Measurements from ENCODE around the gene EFTUD2. TPM values are rescaled to one million over a fixed set of nuclear protein-coding genes. Genes with fewer than 3 reads are reported as not detected.

Gene EFTUD2
- total RNA-seq, 2 experiments from 2014 or later = 207 to 208 TPM

DNA sequence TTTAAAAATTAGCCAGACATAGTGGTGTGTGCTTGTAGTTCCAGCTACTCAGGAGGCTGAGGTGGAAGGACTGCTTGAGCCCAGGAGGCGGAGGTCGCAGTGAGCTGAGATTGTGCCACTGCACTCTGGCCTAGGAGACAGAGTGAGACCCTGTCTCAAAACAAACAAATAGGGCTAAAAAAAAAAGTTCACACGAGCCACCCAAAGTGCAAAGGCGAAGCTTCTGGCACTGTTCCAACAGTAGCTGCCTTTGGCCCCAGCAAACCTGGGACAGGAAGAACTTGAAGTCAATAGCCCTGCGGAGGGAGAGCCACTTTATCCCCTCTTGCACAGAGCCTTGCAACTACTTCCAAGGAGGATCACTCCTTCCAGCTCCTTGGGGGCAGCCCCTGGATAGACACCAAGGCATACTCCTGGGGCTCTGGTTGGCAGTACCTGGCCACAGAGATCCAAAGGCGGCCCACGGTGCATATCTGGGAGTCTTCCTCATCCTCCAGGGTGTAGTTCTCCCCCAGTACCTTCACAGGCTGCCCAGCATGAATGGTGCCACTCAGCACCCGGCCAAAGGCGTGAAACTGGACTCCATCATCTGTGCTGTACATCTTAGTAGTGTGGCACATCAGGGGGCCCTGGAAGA is 36.8 kb downstream of the EFTUD2 start:
- intact Hi-C loops (cut with micrococcal nuclease) = no loop called here
- H3K36me3 Mint-ChIP-seq (ENCODE audit: low read depth) = peaks cover 36% of the 10 kb centered on the region
- POLR2A ChIA-PET = no interaction called here

DNA sequence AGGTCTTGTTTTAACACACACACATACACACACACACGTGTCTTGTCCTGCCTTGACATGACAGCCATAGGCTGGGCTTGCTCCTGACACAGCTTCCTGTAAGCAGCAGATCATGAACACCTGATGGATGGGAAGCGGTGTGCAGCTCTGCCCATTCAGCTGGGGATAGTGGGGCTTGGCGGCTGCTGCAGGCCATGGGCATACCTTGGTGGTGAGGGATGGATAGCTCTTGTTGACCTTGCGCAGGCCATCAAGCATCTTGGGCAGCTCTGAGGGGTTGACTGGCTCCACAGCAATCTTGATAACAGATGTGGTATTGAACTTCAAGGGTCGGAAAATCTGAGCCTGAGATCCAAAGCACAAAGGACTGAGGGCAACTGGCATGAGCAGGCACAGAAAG is 39.5 kb downstream of the EFTUD2 start:
- Mint-ChIP-seq H3K9me3 (no peaks in the 10 kb centered on the region), H3K36me3 (ENCODE audit: low read depth) (peaks cover 47% of the 10 kb centered on the region), H3K4me1 (ENCODE audit: low read depth) (no peaks in the 10 kb centered on the region), H3K27me3 (no peaks in the 10 kb centered on the region), H3K27ac (no peak overlapping the region), H3K4me3 (no peak overlapping the region)
- DNase-seq (no peak), ATAC-seq (no peak)
- ChIA-PET POLR2A (no interaction called here), CTCF (interaction anchor here (1.3 kb wide), 1 partner anchor 78 kb away, joined by 3 read pairs; no protein-coding TSS in a partner anchor)
- TF ChIP-seq, protein P1, sequence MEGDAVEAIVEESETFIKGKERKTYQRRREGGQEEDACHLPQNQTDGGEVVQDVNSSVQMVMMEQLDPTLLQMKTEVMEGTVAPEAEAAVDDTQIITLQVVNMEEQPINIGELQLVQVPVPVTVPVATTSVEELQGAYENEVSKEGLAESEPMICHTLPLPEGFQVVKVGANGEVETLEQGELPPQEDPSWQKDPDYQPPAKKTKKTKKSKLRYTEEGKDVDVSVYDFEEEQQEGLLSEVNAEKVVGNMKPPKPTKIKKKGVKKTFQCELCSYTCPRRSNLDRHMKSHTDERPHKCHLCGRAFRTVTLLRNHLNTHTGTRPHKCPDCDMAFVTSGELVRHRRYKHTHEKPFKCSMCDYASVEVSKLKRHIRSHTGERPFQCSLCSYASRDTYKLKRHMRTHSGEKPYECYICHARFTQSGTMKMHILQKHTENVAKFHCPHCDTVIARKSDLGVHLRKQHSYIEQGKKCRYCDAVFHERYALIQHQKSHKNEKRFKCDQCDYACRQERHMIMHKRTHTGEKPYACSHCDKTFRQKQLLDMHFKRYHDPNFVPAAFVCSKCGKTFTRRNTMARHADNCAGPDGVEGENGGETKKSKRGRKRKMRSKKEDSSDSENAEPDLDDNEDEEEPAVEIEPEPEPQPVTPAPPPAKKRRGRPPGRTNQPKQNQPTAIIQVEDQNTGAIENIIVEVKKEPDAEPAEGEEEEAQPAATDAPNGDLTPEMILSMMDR (IDR thresholded peaks at IDR 0.05) = no peak
- intact Hi-C loops (cut with micrococcal nuclease) = no loop called here

More for the DNA sequence above, 36.8 kb downstream of the EFTUD2 start:
- H3K4me1 Mint-ChIP-seq (ENCODE audit: low read depth) = no peaks in the 10 kb centered on the region
- no peak for ATAC-seq
- DNase-seq = no peak
- H3K9me3 Mint-ChIP-seq = no peaks in the 10 kb centered on the region
- no peak overlapping the region for H3K27ac Mint-ChIP-seq
- no peak overlapping the region for H3K4me3 Mint-ChIP-seq
- CTCF ChIA-PET = interaction anchor here (1.3 to 10.7 kb wide), 3 partner anchors 31 to 160 kb away, joined by 5 to 205 read pairs (median 5); no protein-coding TSS in a partner anchor
- no peaks in the 10 kb centered on the region for H3K27me3 Mint-ChIP-seq
- TF ChIP-seq, protein P1 (IDR thresholded peaks at IDR 0.05) = no peak

DNA sequence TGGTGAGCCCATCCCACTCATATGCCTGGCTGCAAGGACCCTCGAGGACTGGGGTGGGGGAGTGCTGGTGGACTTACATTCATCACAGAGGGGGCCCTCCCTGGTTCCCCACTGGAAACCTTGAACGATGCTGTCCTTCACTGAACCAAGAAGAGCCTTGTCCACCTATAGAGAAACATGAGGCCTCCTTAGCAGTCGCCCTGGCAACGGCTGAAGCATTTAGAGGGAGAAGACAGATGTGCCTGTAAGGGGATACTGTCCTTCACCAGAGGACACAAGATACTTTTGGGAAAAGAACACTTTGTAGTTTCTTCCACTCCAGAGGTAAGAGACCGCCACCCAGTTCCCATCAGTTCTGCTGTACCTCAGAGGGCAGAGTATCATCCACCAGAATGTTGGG is 45.1 kb downstream of the EFTUD2 start:
- Mint-ChIP-seq H3K4me1 (ENCODE audit: low read depth) (no peaks in the 10 kb centered on the region), H3K9me3 (no peaks in the 10 kb centered on the region), H3K36me3 (ENCODE audit: low read depth) (peaks cover 47% of the 10 kb centered on the region), H3K27me3 (no peaks in the 10 kb centered on the region), H3K27ac (no peak overlapping the region), H3K4me3 (no peak overlapping the region)
- ChIA-PET CTCF (interaction anchor here (1.2 kb wide), 1 partner anchor 12 kb away, joined by 3 read pairs; no protein-coding TSS in a partner anchor), POLR2A (no interaction called here)
- DNase-seq (no peak), ATAC-seq (no peak)
- TF ChIP-seq, protein P1 (IDR thresholded peaks at IDR 0.05) = no peak
- intact Hi-C loops (cut with micrococcal nuclease) = no loop called here

DNA sequence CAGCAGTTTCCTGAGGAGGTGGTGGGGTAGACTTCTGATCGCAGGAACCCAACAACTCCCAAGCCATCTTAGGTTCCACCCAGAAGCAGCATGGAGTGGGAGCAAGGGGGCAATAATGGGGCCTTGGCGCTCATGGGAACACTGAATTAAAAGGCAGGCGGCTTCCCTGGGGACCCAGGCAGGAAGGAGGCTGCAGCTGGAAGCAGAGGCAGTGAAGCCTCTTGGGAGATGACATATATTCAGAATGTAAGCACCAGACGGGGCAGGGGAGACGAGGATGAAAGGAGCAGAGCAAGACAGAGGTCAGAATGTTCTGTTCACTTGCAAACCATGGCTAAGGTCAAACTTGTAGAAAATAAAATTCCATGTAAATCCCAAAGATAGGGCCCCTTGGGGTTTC is 48.6 kb downstream of the EFTUD2 start:
- H3K4me3 Mint-ChIP-seq = no peak overlapping the region
- CTCF ChIA-PET = interaction anchor here (0.7 to 1.0 kb wide), 3 partner anchors 24 to 76 kb away, joined by 3 read pairs; no protein-coding TSS in a partner anchor

DNA sequence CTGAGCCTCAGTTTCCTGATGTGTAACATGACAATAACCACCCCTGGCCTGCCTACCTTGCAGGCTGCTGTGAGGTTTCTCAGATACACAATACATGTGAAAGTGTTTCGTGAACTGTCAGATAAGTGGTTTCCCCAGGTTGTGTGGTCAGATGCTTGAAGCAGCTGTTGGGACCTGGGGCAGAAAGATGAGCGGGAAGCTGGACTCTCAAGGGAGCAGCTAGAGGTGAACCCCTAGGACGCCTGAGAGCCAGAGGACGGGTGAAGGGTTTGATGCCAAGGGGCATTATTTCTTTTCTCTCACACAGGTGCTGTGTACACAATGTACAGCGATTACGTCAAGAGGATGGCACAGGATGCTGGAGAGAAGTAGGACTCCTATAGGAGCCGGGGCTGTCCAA is 49.2 kb downstream of the EFTUD2 start:
- DNase-seq = no peak
- CTCF ChIA-PET = interaction anchor here (1.0 kb wide), 2 partner anchors 23 to 76 kb away, joined by 3 read pairs; no protein-coding TSS in a partner anchor
- Mint-ChIP-seq H3K27ac (no peak overlapping the region), H3K4me1 (ENCODE audit: low read depth) (no peaks in the 10 kb centered on the region), H3K27me3 (no peaks in the 10 kb centered on the region), H3K4me3 (no peak overlapping the region), H3K36me3 (ENCODE audit: low read depth) (peaks cover 30% of the 10 kb centered on the region), H3K9me3 (no peaks in the 10 kb centered on the region)
- TF ChIP-seq, protein P1 (IDR thresholded peaks at IDR 0.05) = no peak
- ATAC-seq = no peak
- intact Hi-C loops (cut with micrococcal nuclease) = no loop called here
- POLR2A ChIA-PET = no interaction called here

More for the DNA sequence above, 48.6 kb downstream of the EFTUD2 start:
- POLR2A ChIA-PET = no interaction called here
- no peaks in the 10 kb centered on the region for H3K9me3 Mint-ChIP-seq
- DNase-seq = no peak
- H3K4me1 Mint-ChIP-seq (ENCODE audit: low read depth) = no peaks in the 10 kb centered on the region
- no peak for ATAC-seq
- TF ChIP-seq, protein P1 (IDR thresholded peaks at IDR 0.05) = no peak
- no peaks in the 10 kb centered on the region for H3K27me3 Mint-ChIP-seq
- no peak overlapping the region for H3K27ac Mint-ChIP-seq
- intact Hi-C loops (cut with micrococcal nuclease) = no loop called here
- peaks cover 33% of the 10 kb centered on the region for H3K36me3 Mint-ChIP-seq (ENCODE audit: low read depth)
